ENCODE results near the gene RNASE13. TPM values are rescaled to one million over a fixed set of nuclear protein-coding genes. Genes with fewer than 3 reads are reported as not detected.

The RNASE13 gene
- total RNA-seq, 1 experiment from 2014 or later: not detected

- CTCF ChIA-PET: interaction anchor here (0.8 kb wide), 1 partner anchor 29 kb away, joined by 4 read pairs; no protein-coding TSS in a partner anchor
- TF ChIP-seq CTCF (conservative IDR thresholded peaks at IDR 0.05): no peak
- no peak for TF ChIP-seq EZH2 (IDR thresholded peaks at IDR 0.05; ENCODE audit: low read depth)
- BruUV-seq (replicated peaks): no TSS peak
- no peak overlapping the region for H2AFZ ChIP-seq
- no peaks in the 10 kb centered on the region for H3K9me3 ChIP-seq (ENCODE audit: insufficient read depth, low read depth)
- H3F3A ChIP-seq (ENCODE audit: insufficient read depth, low read depth): peaks cover 9% of the 10 kb centered on the region; the same call in 1 of the 2 replicates
- H3K27me3 ChIP-seq (ENCODE audit: insufficient read depth, low read depth): no peaks in the 10 kb centered on the region
- intact Hi-C loops (cut with micrococcal nuclease; ENCODE audit: unreplicated experiment): no loop called here
- H3K27ac ChIP-seq: no peak overlapping the region
- no peaks in the 10 kb centered on the region for H3K36me3 ChIP-seq (ENCODE audit: low read depth)
- H3K4me3 ChIP-seq: no peak overlapping the region
- H3K79me2 ChIP-seq (ENCODE audit: low read depth): no peaks in the 10 kb centered on the region
- H4K20me1 ChIP-seq (ENCODE audit: insufficient read depth): no peaks in the 10 kb centered on the region
- H3K4me1 ChIP-seq (replicated peaks; ENCODE audit: insufficient read depth): peaks cover 15% of the 10 kb centered on the region
- POLR2A ChIA-PET (ENCODE audit: unreplicated experiment): no interaction called here
- H3K9me2 ChIP-seq (ENCODE audit: insufficient read depth): no peaks in the 10 kb centered on the region
- H3K4me2 ChIP-seq: peak overlapping the region; percentile 40
- DNase-seq: peak; percentile 47 to 55
Measured at GRCh38 chr14:21043974-21044618, 9.5 kb upstream of the RNASE13 start.

- H3K4me3 ChIP-seq: no peak overlapping the region
- POLR2A ChIA-PET (ENCODE audit: unreplicated experiment): no interaction called here
- TF ChIP-seq CTCF (conservative IDR thresholded peaks at IDR 0.05) (no peak), EZH2 (IDR thresholded peaks at IDR 0.05; ENCODE audit: low read depth) (no peak)
Measured at GRCh38 chr14:21043387-21043973, 8.9 kb upstream of the RNASE13 start.

GRCh38 chr14:21042918-21043317 lies 8.3 kb upstream of the RNASE13 start:
- Histone ChIP-seq H3K27ac (no peak overlapping the region), H3K4me3 (no peak overlapping the region), H3K4me2 (no peak overlapping the region)

More at GRCh38 chr14:21043387-21043973, 8.9 kb upstream of the RNASE13 start:
- no peak overlapping the region for H2AFZ ChIP-seq
- H3K79me2 ChIP-seq (ENCODE audit: low read depth): no peaks in the 10 kb centered on the region
- no peak overlapping the region for H3K27ac ChIP-seq
- peaks cover 15% of the 10 kb centered on the region for H3K4me1 ChIP-seq (replicated peaks; ENCODE audit: insufficient read depth)
- no TSS peak for BruUV-seq (replicated peaks)
- H3K9me2 ChIP-seq (ENCODE audit: insufficient read depth): no peaks in the 10 kb centered on the region
- no peak for DNase-seq
- peaks cover 9% of the 10 kb centered on the region; the same call in 1 of the 2 replicates for H3F3A ChIP-seq (ENCODE audit: insufficient read depth, low read depth)
- intact Hi-C loops (cut with micrococcal nuclease; ENCODE audit: unreplicated experiment): no loop called here
- no peaks in the 10 kb centered on the region for H3K36me3 ChIP-seq (ENCODE audit: low read depth)
- CTCF ChIA-PET: interaction anchor here (0.8 kb wide), 1 partner anchor 29 kb away, joined by 4 read pairs; no protein-coding TSS in a partner anchor
- peak overlapping the region; percentile 40 for H3K4me2 ChIP-seq
- no peaks in the 10 kb centered on the region for H3K9me3 ChIP-seq (ENCODE audit: insufficient read depth, low read depth)
- H4K20me1 ChIP-seq (ENCODE audit: insufficient read depth): no peaks in the 10 kb centered on the region
- H3K27me3 ChIP-seq (ENCODE audit: insufficient read depth, low read depth): no peaks in the 10 kb centered on the region

More at GRCh38 chr14:21042918-21043317, 8.3 kb upstream of the RNASE13 start:
- no peak overlapping the region for H2AFZ ChIP-seq
- no peaks in the 10 kb centered on the region for H4K20me1 ChIP-seq (ENCODE audit: insufficient read depth)
- no peaks in the 10 kb centered on the region for H3K79me2 ChIP-seq (ENCODE audit: low read depth)
- TF ChIP-seq CTCF (conservative IDR thresholded peaks at IDR 0.05): no peak
- TF ChIP-seq EZH2 (IDR thresholded peaks at IDR 0.05; ENCODE audit: low read depth): no peak
- POLR2A ChIA-PET (ENCODE audit: unreplicated experiment): no interaction called here
- no peak for DNase-seq
- H3F3A ChIP-seq (ENCODE audit: insufficient read depth, low read depth): peaks cover 9% of the 10 kb centered on the region; the same call in 1 of the 2 replicates
- H3K9me3 ChIP-seq (ENCODE audit: insufficient read depth, low read depth): no peaks in the 10 kb centered on the region
- H3K4me1 ChIP-seq (replicated peaks; ENCODE audit: insufficient read depth): peaks cover 15% of the 10 kb centered on the region
- intact Hi-C loops (cut with micrococcal nuclease; ENCODE audit: unreplicated experiment): no loop called here
- CTCF ChIA-PET: no interaction called here
- no peaks in the 10 kb centered on the region for H3K27me3 ChIP-seq (ENCODE audit: insufficient read depth, low read depth)
- H3K9me2 ChIP-seq (ENCODE audit: insufficient read depth): no peaks in the 10 kb centered on the region
- H3K36me3 ChIP-seq (ENCODE audit: low read depth): no peaks in the 10 kb centered on the region
- no TSS peak for BruUV-seq (replicated peaks)

All from PC-9 (cell line).